ENCODE data around the gene RIPK1.
A peak's percentile ranks its signal among the peaks of the same experiment; 100 is the strongest.

The RIPK1 gene

DNA sequence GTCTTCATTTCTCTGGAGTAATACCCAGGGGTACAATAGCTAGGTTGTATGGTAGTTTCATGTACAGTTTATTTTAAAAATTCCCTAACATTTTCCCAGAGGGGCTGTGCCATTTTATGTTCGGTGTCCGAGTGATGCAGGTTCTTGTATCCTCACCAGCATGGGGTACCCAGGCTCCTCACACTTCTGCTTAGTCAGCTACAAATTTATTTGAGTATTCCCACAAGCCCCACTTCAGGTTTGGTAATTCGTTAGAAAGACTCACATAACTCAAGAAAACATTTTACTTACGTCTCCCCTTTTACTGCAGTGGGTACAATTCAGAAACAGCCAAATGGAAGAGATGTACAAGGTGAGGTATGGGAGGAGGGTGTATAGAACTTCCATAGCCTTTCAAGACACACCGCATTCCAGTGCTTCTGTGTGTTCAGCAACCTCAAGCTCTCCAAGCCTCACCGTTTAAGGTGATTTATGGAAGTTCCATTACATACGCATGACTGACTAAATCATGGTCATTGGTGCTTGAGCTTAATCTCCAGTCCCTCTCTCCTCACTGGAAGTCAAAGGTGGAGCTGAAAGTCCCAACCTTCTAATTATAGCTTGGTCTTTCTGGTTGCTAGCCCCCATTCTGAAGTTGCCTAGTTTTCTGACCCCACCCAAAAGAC is 18.1 kb downstream of the RIPK1 start:
- DNase-seq: no peak

DNA sequence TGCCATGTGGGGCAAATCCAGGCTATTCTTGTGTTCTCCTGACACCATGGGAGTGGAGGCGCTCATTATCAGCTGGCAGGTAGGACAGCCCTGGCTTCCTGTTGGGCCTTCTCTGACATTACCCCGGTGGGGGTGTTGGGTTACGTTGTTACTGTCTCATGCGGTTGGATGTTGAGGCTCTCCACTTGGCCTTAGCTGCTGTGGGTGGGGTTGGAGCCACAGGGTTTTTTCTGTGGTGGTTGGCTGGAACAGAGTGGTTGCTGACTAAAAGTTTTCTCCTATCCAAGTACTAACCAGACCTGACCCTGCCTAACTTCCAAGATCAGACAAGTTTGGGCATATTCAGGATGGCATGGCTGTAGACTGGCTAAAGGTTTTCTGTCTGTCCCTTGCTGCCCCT is 20.2 kb downstream of the RIPK1 start:
- DNase-seq: no peak

DNA sequence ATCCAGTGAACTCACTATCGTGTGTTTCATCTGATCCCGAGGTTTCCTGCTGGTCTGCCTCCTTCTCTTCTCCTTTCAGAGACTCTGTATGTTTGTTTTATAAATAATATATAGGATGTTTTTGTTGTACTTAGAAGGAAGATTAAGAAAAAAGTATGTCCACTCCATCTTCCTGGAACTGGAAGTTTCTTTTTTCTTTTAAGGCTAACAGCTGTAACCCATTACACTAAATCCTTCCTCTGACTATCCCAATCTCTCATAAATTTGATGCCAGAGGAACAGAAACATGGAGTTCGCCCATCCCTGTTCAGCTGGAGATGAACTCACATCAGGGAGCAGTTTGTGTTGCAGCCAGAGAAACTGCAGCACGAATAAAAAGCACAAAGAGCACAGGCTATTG is 20.7 kb downstream of the RIPK1 start:
- peak; percentile 37 for DNase-seq

DNA sequence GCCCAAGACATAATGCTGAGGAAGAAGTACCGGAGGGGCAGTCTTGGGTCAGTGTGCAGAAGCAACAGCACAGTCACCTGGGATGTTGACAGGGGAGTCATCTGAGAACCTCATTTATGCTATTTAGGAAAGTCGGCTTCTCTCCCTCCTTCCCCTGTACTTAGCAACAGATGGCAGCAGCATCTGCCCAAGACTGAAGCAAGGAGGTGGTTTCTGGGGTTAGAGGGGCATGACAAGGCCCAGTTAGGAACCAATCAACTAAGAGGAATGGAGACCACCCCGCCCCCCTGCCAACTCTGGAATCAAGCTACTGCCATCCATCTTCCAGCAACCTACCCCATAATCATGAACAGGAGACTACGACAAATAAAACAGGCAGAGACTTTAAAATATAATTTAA is 21.7 kb downstream of the RIPK1 start:
- no peak for DNase-seq

DNA sequence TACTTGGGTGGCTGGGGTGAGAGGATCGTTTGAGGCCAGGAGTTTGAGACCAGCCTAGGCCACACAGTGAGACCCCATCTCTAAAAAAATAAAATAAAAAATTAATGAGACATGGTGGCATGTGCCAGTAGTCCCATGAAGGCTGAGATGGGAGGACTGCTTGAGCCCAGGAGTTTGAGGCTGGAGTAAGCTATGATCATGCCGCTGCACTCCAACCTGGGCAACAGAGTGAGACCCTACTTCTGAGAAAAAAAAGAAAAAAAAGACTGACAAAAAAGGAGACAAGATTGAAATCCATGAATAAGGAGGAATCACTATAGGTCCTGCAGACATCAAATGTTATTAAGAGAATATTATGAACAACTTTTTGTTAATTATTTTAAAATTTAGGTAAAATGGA is 26.5 kb downstream of the RIPK1 start:
- DNase-seq: no peak

DNA sequence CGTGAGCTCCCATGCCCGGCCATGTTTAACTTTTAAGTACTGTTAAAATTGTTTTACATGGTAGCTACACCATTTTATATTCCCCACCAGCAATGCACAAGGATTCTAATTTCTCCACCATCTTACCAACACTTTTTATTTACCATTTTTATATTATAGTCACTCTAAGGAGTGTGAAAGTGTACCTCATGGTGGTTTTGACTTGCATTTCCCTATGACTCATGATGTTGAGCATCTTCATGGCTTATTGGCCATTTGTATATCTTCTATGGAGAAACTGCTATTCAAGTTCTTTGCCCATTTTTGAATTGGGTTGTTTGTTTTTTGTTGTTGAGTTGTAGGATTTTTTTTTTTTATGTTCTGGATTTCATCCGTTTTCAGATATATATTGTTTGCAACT is 34.6 kb downstream of the RIPK1 start:
- no peak for DNase-seq

DNA sequence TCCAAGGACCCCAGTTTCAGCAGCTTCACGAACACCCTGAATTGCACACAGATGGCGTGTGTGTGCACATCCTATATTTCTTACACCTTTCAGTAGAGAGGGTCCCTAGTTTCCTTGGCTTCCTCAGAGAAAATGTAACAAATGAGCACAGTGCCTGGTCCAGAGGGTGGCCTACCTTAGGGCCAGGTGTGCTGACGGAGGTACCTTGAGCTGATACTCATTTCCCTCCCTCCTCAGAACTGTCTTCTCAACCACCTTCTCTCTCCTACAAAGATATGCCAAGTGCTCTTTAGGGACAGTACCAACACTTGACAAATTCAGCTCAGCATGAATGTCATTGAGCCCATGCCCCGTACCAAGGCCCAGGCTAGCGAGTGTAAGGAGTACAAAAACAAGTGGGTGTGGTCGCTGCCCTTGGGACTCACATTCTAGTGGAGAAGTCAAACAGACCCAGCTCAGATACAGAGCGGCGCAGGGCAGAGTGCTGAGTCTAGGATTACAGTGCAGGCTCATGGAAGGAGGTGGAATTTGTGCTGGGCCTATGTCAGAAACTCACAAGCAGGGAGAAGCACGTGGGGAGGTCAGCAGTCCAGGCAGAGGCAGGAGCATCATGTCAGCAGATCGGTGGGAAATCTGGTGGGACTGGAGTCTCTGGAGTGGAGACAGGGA is 40.6 kb downstream of the RIPK1 start:
- DNase-seq: no peak

DNA sequence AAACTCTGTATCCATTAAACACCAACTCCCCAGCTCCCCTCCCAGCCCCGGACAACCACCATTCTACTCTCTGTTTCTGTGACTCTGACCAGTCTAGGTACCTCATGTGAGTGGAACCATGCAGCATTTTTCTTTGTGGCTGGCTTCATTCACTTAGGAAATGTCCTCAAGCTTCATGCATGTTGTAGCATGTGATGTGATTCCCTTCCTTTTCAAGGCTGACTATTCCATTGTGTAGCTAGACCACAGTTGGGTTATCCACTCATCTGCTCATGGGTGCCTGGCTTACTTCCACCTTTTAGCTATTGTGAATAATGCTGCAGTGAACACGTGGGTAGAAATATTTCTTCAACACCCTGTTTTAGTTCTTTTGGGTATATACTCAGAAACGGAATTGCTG is 41.5 kb downstream of the RIPK1 start:
- no peak for DNase-seq

DNA sequence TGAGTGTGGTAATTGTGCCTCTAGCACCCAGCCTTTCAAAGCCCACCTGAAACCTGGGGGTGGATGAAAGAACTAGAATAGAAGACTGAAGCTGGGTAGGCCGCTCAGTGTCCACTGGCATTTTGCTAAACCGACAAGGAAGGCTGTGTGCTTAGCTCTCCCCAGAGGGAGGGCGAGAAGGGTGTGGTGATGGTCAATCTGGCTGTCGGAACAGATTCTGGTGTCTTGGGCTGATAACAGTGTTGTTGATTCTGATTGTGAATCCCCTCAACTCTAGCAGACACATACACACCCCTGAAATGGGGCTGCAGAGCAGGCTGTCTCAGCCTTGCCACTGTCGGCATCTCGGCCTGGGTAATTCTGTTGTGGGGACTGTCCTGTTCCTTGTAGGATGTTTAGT is 46.1 kb downstream of the RIPK1 start:
- DNase-seq: no peak

DNA sequence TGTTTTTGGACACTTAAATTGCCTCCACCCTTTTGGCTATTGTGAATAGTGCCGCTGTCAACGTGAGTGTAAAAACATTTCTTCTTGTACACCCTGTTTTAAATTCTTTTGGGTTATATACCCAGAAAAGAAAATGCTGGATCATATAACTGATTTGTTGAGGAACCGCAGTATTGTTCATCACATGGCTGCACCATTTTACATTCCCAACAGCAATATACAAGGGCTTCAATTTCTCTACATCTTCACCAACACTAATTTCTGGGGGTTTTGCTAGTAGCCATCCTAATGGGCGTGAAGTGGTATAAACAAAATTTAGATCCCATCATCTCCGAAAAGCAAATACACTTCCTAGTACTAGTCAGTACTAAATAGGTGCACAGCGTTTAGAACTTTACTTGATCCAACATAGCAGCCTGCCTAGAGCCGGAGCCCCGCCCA is 49.6 kb downstream of the RIPK1 start:
- no peak for DNase-seq

DNA sequence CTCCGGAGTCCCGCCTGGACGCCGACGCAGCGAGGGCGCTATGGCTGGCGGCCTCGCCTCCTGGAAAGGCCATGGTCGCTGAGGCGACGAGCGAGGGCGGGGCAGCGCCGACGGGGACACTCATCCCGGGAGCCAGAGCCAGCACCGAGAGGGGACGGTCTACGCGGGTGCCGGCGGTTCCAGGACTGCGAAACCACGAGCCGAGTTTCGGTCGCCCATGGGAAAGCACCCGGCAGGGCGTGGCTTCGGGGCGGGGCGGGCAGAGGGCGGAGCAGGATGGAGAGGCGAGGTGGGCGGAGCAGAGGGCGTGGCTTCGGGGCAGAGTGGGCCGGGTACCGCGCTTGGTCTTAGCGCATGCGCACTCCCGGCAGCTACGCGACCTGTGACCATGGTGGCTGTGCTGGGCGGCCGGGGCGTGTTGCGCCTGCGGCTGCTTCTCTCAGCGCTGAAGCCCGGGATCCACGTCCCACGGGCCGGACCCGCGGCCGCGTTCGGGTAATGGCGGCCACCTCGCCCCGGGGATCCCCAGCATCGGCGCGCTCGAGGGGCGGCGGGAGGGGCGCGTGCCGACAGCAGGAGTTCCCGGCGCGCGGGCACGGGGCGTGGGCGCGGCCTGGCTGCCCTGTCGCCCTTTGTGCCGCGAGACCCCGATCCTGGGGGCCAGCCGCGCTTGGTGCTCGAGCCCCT is 50.2 kb downstream of the RIPK1 start, which contains the start of gene BPHL:
Gene BPHL, plus strand, starts transcription at position 359 of the 687 bp plus-strand sequence. Its CDS starts 30 bp downstream, at position 389.
- DNase-seq: peak; percentile 99

DNA sequence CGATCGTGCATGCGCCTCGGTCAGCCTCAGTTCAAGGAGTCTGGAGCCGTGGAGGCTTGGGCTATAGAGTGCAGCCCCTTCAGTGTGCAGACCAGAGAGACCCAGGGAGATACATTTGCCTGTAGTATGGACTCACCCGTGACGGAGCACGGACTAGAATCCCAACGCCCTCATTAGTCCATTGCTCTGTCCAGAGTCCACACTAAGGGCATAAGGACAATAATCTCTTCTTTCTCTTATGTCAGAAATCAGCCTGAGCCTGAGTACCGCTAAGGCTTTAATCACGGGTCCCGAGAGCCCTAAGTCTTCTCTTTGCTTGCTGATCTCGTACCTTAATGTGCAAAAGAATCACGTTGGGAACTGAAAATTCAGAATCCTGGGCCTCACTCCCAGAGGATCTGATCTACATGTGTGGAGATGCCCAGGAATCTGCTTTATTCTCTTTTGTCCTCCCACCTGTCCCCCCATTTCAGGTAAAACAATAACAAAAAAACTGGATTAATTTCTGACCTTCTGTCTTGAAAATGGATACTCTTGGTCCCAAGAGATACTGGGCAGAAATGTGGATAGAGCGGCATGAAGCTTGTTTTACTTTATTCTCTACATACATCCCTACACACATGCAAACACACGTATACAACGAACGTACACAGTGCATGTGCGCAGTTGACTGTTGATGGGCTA is 50.9 kb downstream of the RIPK1 start:
- DNase-seq: no peak

DNA sequence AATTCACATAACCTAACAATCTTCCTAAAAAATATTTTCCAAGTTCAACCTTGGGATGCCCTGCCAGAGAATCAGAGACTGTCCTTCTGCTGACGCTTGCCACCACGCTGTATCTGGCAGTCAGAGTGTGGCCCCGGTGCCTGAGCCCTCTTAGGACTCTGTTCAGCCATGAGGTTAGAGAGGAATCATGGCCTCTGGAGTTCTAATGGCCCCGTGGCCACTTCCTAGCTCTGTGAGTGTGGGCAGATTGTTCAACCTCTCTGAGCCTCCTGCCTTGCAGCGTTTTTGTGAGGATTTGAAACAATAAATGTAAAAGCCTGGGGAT is 52.4 kb downstream of the RIPK1 start:
- DNase-seq: no peak

DNA sequence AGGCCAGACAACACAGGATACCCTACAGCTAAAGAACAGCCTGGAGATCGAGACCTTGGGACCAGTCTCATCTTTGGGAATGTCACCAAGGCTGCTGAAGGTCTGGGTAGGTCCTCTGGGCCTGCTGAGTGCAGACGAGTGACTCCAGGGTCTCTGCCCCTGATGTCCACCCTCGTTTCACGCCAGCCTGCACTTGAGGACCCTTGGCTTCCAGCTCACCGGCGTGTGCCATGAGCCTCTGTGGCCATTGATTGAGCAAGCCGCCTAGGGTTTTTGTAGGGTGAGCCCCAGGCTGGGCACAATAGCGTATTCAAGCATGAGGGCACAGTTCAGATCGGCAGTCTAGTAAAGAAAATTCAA is 54.5 kb downstream of the RIPK1 start:
- DNase-seq: no peak

DNA sequence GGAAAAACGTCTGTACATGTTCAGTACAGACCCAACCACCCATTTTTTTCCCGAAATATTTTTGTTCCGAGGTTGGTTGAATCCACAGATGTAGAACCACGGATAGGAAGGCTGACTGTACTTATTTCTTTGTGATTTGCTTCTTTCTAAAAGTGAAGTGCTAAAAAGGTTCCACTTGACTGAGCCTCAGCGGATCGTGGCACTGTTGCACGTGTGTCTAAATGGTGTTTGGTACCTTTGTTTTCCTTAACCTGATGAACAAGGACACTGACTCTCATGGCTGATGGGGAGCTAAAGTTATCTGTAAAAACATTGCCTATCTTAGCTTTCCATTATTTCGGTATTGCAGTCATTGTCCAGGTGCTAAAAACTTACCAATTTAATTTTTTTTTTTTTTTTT is 56.4 kb downstream of the RIPK1 start:
- DNase-seq: no peak

DNA sequence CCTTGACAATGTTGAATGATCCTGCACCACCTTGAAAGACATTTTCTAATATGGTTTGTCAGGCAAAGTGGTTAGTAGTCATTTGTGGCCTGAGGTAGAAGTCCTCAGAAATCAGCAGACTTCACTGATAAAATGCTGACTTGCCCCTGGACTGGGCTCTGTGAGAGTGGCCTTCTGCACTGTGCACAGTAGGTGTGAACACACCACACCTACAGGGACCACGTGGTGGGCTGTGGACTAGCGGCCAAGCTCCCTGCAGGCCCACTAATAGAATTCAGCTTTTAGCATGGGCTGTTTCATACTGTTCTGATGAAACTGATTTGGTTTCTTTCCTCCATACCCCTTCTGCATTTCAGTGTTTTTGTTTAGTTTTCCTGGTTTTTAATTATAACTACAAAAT is 57.5 kb downstream of the RIPK1 start:
- no peak for DNase-seq

DNA sequence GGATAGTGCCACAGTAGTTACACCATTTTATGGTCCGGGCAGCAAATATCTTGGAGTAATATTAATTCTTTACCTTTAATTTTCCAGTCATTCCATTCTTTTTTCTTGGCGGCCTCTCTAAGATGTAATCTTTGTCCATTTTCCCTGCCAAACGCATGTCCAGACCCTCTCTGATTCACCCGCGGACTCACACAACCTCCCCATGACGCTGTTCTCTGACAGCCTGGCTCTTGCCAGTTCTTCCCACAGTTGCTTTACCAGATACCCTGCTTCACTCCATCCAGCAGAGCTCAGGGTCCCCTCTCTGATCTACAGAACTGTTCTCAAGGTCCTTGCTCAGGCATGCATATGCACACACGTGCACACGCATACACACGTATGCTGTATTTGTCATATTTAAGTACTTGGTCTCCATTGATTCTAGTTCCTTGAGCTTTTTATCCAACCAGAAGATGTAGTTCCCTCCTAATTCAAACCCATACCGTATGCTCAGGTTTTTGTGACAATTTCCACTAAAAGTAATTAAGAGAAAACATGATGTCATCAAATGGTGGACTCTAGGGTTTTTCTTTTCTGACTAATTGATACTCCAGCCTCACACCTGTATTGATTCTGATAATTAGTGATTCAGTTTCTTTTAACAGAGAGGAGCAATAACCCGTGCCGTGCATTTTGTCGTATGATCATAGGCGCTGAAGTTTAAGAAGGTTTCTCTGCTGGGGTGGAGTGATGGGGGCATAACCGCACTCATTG is 60.2 kb downstream of the RIPK1 start:
- no peak for DNase-seq

DNA sequence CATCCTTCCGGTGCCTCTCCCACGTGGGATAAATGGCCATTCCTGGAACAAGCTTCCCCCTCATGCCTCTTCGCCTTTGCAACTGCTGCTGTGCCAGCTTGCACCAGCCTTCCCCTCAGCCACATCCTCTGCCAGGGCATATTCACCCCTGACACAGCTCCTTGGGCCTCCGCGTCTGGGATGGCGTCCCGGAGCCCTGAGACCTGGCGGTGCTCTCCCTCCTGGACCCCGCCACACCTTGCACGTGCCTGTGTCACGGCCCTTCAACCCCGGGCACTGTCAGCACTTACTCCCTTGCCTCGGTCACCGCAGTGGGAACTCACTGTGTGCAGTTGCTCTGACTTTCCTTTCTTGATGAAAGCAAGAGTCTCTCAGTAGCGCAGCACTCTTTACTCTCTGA is 63.4 kb downstream of the RIPK1 start:
- no peak for DNase-seq

DNA sequence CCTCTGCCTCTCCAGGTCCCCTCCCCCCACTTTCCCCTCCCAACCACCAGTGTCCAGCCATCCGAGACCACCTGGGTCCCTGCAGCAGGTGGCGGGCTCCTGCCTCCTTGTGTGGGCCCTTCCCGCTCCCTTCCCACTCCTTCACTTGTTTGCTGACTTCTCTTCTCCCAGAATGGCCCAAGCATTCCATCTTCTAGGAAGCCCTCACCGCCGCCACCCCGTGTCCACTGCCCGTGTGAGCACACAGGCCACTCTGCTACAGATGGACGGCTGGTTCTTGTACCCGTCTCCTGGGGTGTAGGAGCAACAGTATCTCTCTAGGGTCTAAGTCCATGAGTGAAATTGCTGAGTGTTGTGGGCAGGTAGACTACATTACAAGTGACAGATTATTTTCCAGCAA is 65.2 kb downstream of the RIPK1 start:
- no peak for DNase-seq

DNA sequence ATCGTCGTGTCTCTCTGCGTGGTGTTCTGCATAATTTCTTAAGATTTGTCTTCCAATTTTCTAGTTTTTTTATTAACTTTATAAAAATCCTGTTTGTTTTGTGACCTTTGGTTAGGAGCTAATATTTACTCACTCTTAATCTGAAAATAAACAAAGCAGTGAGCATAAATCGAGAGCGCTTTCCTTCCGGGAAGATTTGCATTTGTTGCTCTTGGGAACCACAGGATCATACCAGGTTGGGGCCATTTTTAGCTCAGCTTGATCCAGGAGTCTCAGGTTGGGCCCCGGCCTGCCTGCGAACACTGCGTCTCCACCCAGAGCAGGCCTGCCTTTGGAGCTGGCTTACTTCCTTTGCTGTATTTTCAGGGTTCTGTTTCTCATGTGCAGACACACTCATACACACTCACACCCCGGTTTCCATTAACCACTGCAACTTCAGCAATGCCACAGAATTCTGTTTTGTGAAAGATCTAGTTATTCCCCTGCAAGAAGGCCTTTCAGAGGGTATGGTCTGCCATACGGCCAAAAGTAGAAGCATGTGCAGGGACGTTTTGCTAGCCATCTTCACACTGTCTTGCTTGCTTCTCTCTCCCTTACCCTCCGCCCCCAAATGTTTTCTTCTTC is 67.5 kb downstream of the RIPK1 start:
- no peak for DNase-seq

DNA sequence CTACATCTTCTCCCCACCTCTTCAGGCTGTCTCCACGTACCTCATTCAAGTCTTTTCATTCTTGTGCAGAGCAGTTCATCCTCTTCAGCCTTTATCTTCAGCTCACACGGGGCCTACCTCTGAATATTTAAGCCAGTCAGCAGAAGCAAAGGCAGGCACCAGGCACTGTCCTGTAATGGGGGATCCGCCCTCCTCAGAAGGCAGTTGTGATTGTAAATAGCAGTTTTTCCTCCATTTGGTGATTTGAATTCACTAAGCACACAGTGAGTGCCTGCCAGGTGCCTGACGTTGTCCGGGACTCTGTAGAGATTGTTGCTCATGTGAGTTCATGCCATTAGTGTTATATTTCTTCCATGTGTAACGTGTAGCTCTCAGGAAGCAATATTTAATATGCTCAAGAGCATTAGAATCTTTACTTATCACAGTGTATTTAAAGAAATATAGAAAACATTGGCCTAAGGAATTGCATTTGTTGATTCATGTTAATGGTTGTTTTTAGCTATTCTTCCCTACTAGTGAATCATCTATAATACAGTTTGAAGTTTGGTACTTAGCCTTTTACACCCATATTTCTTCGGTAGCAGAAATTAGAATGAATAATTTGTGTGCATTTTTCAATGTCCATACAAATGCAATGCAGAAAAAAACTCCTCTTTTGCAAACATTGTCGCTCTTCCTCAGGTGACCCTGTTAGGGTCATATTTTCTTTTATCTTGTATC is 68.2 kb downstream of the RIPK1 start:
- no peak for DNase-seq
